Activated T-helper 2 cell treated with anti-CD3 and anti-CD28 coated beads, Interferon-gamma antibody, Interleukin-2, Interleukin-4, amounts not matched to agents 10 μg/mL and 5 μg/mL and 100 μg/mL, durations not matched to agents 14 hours and 24 hours and 36 hours (primary cell): ENCODE measurements around the gene IL13RA2. TPM values are rescaled to one million over a fixed set of nuclear protein-coding genes. Genes with fewer than 3 reads are reported as not detected.

Experiments used
- DNase-seq: peaks from one replicate; pipeline ENCODE4 v3.0.0; 2021; ENCODE audit warnings: low spot score
- H3K27ac Mint-ChIP-seq: one replicate; pipeline ENCODE4 v1.8.0; 2021; ENCODE audit warnings: mixed read lengths
- H3K27me3 Mint-ChIP-seq: one replicate; pipeline ENCODE4 v1.8.0; 2021; ENCODE audit warnings: low read depth, mixed read lengths
- H3K36me3 Mint-ChIP-seq: one replicate; pipeline ENCODE4 v1.8.0; 2021; ENCODE audit warnings: low read depth, mixed read lengths
- H3K4me1 Mint-ChIP-seq: one replicate; pipeline ENCODE4 v1.8.0; 2021; ENCODE audit warnings: low read depth, mixed read lengths
- H3K4me3 Mint-ChIP-seq: one replicate; pipeline ENCODE4 v1.8.0; 2021; ENCODE audit warnings: low read depth, mild to moderate bottlenecking, moderate library complexity, mixed read lengths
- H3K9me3 Mint-ChIP-seq: one replicate; pipeline ENCODE4 v1.8.0; 2021; ENCODE audit warnings: mixed read lengths
- intact Hi-C: fragments of 100-400 bp; cut with micrococcal nuclease; formaldehyde crosslinking; loops from one replicate; pipeline ENCODE4 v1.15.1; 2023
- total RNA-seq: library from RNA; stranded (reverse); gene quantifications from 2 replicates; pipeline ENCODE4 v1.2.3, GENCODE V29; 2022

Gene IL13RA2
- total RNA-seq = not detected in 2 replicates

GRCh38 chrX:115017455-115017854 lies at the start of gene IL13RA2:
Gene IL13RA2, minus strand, starts transcription at chrX:115017616. Its CDS starts 347 bp downstream, at chrX:115017269.
- no peaks in the 10 kb centered on the region for H3K9me3 Mint-ChIP-seq
- intact Hi-C loops = no loop called here
- no peak within 1 kb of the TSS for H3K27ac Mint-ChIP-seq
- H3K4me1 Mint-ChIP-seq = no peaks in the 10 kb centered on the region
- no peaks in the 10 kb centered on the region for H3K27me3 Mint-ChIP-seq
- no peak within 1 kb of the TSS for H3K4me3 Mint-ChIP-seq
- H3K36me3 Mint-ChIP-seq = no peaks in the 10 kb centered on the region
- DNase-seq = no peak

GRCh38 chrX:115065304-115065703 lies 47.9 kb upstream of the IL13RA2 start:
- Mint-ChIP-seq H3K4me1 (no peaks in the 10 kb centered on the region), H3K9me3 (peaks cover 15% of the 10 kb centered on the region), H3K27ac (no peak overlapping the region), H3K4me3 (no peak overlapping the region), H3K36me3 (no peaks in the 10 kb centered on the region), H3K27me3 (no peaks in the 10 kb centered on the region)
- no peak for DNase-seq
- intact Hi-C loops = no loop called here

GRCh38 chrX:115060013-115060412 lies 42.6 kb upstream of the IL13RA2 start:
- no peak overlapping the region for H3K4me3 Mint-ChIP-seq
- no peaks in the 10 kb centered on the region for H3K36me3 Mint-ChIP-seq
- H3K27ac Mint-ChIP-seq = no peak overlapping the region
- peaks cover 7% of the 10 kb centered on the region for H3K9me3 Mint-ChIP-seq
- intact Hi-C loops = no loop called here
- H3K4me1 Mint-ChIP-seq = no peaks in the 10 kb centered on the region
- H3K27me3 Mint-ChIP-seq = no peaks in the 10 kb centered on the region
- no peak for DNase-seq

GRCh38 chrX:115058276-115058675 lies 40.9 kb upstream of the IL13RA2 start:
- Mint-ChIP-seq H3K36me3 (no peaks in the 10 kb centered on the region), H3K4me1 (no peaks in the 10 kb centered on the region), H3K9me3 (peaks cover 7% of the 10 kb centered on the region), H3K4me3 (no peak overlapping the region), H3K27ac (no peak overlapping the region), H3K27me3 (no peaks in the 10 kb centered on the region)
- no peak for DNase-seq
- intact Hi-C loops = no loop called here

GRCh38 chrX:115054876-115055275 lies 37.5 kb upstream of the IL13RA2 start:
- Mint-ChIP-seq H3K36me3 (no peaks in the 10 kb centered on the region), H3K27me3 (no peaks in the 10 kb centered on the region), H3K4me3 (no peak overlapping the region), H3K27ac (no peak overlapping the region), H3K4me1 (no peaks in the 10 kb centered on the region), H3K9me3 (peaks cover 8% of the 10 kb centered on the region)
- DNase-seq = no peak
- intact Hi-C loops = no loop called here

- H3K4me3 Mint-ChIP-seq = no peak overlapping the region
- H3K27me3 Mint-ChIP-seq = no peaks in the 10 kb centered on the region
- H3K9me3 Mint-ChIP-seq = peaks cover 8% of the 10 kb centered on the region
- intact Hi-C loops = no loop called here
- H3K27ac Mint-ChIP-seq = no peak overlapping the region
- no peak for DNase-seq
- no peaks in the 10 kb centered on the region for H3K36me3 Mint-ChIP-seq
- no peaks in the 10 kb centered on the region for H3K4me1 Mint-ChIP-seq
Measured at GRCh38 chrX:115053223-115053622, 35.8 kb upstream of the IL13RA2 start.

GRCh38 chrX:115047715-115048114 lies 30.3 kb upstream of the IL13RA2 start:
- no peaks in the 10 kb centered on the region for H3K36me3 Mint-ChIP-seq
- DNase-seq = no peak

GRCh38 chrX:115047181-115047580 lies 29.8 kb upstream of the IL13RA2 start:
- intact Hi-C loops = no loop called here
- Mint-ChIP-seq H3K4me3 (no peak overlapping the region), H3K9me3 (peaks cover 8% of the 10 kb centered on the region), H3K4me1 (no peaks in the 10 kb centered on the region), H3K27me3 (no peaks in the 10 kb centered on the region), H3K27ac (no peak overlapping the region), H3K36me3 (no peaks in the 10 kb centered on the region)
- DNase-seq = no peak

More at GRCh38 chrX:115047715-115048114, 30.3 kb upstream of the IL13RA2 start:
- intact Hi-C loops = no loop called here
- no peak overlapping the region for H3K4me3 Mint-ChIP-seq
- peaks cover 8% of the 10 kb centered on the region for H3K9me3 Mint-ChIP-seq
- no peaks in the 10 kb centered on the region for H3K4me1 Mint-ChIP-seq
- H3K27ac Mint-ChIP-seq = no peak overlapping the region
- no peaks in the 10 kb centered on the region for H3K27me3 Mint-ChIP-seq

GRCh38 chrX:115040417-115040816 lies 23.0 kb upstream of the IL13RA2 start:
- intact Hi-C loops = no loop called here
- Mint-ChIP-seq H3K9me3 (no peaks in the 10 kb centered on the region), H3K27me3 (no peaks in the 10 kb centered on the region), H3K4me3 (no peak overlapping the region), H3K36me3 (no peaks in the 10 kb centered on the region), H3K4me1 (no peaks in the 10 kb centered on the region), H3K27ac (no peak overlapping the region)
- DNase-seq = no peak

GRCh38 chrX:115038406-115038805 lies 21.0 kb upstream of the IL13RA2 start:
- H3K27me3 Mint-ChIP-seq = no peaks in the 10 kb centered on the region
- no peaks in the 10 kb centered on the region for H3K36me3 Mint-ChIP-seq
- H3K27ac Mint-ChIP-seq = no peak overlapping the region
- no peak overlapping the region for H3K4me3 Mint-ChIP-seq
- no peaks in the 10 kb centered on the region for H3K4me1 Mint-ChIP-seq
- no peaks in the 10 kb centered on the region for H3K9me3 Mint-ChIP-seq
- DNase-seq = no peak
- intact Hi-C loops = no loop called here

GRCh38 chrX:115036029-115036428 lies 18.6 kb upstream of the IL13RA2 start:
- Mint-ChIP-seq H3K4me3 (no peak overlapping the region), H3K4me1 (no peaks in the 10 kb centered on the region), H3K27ac (no peak overlapping the region), H3K36me3 (no peaks in the 10 kb centered on the region), H3K9me3 (no peaks in the 10 kb centered on the region), H3K27me3 (no peaks in the 10 kb centered on the region)
- intact Hi-C loops = no loop called here
- DNase-seq = no peak

- H3K36me3 Mint-ChIP-seq = no peaks in the 10 kb centered on the region
- intact Hi-C loops = no loop called here
- H3K27ac Mint-ChIP-seq = no peak overlapping the region
- H3K9me3 Mint-ChIP-seq = no peaks in the 10 kb centered on the region
- no peaks in the 10 kb centered on the region for H3K4me1 Mint-ChIP-seq
- H3K27me3 Mint-ChIP-seq = no peaks in the 10 kb centered on the region
- H3K4me3 Mint-ChIP-seq = no peak overlapping the region
- DNase-seq = no peak
Measured at GRCh38 chrX:115031989-115032388, 14.6 kb upstream of the IL13RA2 start.

- no peak for DNase-seq
- Mint-ChIP-seq H3K27ac (no peak overlapping the region), H3K36me3 (no peaks in the 10 kb centered on the region), H3K9me3 (no peaks in the 10 kb centered on the region), H3K27me3 (no peaks in the 10 kb centered on the region), H3K4me3 (no peak overlapping the region), H3K4me1 (no peaks in the 10 kb centered on the region)
- intact Hi-C loops = no loop called here
Measured at GRCh38 chrX:115030625-115031024, 13.2 kb upstream of the IL13RA2 start.

GRCh38 chrX:115029869-115030570 lies 12.6 kb upstream of the IL13RA2 start:
- H3K4me1 Mint-ChIP-seq = no peaks in the 10 kb centered on the region
- no peak for DNase-seq
- no peaks in the 10 kb centered on the region for H3K27me3 Mint-ChIP-seq
- intact Hi-C loops = no loop called here
- no peaks in the 10 kb centered on the region for H3K36me3 Mint-ChIP-seq
- no peaks in the 10 kb centered on the region for H3K9me3 Mint-ChIP-seq
- no peak overlapping the region for H3K4me3 Mint-ChIP-seq
- no peak overlapping the region for H3K27ac Mint-ChIP-seq
